22Rv1 (cell line): ENCODE data around the gene ZACN.

Source experiments
- CTCF ChIP-seq: fragments of 450-650 bp; IDR thresholded peaks from 2 replicates; pipeline ENCODE4 v1.5.1; 2017; ENCODE audit warnings: mild to moderate bottlenecking
- ZFX ChIP-seq: fragments of 450-650 bp; IDR thresholded peaks from 2 replicates; pipeline ENCODE4 v1.6.1; 2017; ENCODE audit warnings: antibody characterized with exemption, borderline replicate concordance

- TF ChIP-seq CTCF (no peak), ZFX (no peak)
These were observed 40.9 kb upstream of the ZACN start for GRCh38 chr17:76038050-76038449.
